Measurements from ENCODE around the gene MDM1. TPM values are rescaled to one million over a fixed set of nuclear protein-coding genes. Genes with fewer than 3 reads are reported as not detected.

Gene MDM1
- total RNA-seq, 4 donors from 2014 or later: 28.1 to 33.9 (median 29.6) TPM

- Histone ChIP-seq H3K4me1 (peaks cover 3 to 7% of the 10 kb centered on the region in 2 donors), H3K4me3 (replicated peaks in 1 of 3) (no peak overlapping the region), H3K36me3 (no peaks in the 10 kb centered on the region), H3K27ac (no peak overlapping the region), H3K27me3 (no peaks in the 10 kb centered on the region), H3K9me3 (no peaks in the 10 kb centered on the region)
- no peak for DNase-seq
- 92 to 96% methylated on average over 2 of the region's 2 CpGs for WGBS, 2 donors
- intact Hi-C loops (cut with DNase I): no loop called here
- TF ChIP-seq POLR2A (IDR thresholded peaks at IDR 0.05) (no peak), CTCF (IDR thresholded peaks at IDR 0.05) (no peak)
Observed at GRCh38 chr12:68280240-68280639, 51.9 kb downstream of the MDM1 start.

DNA sequence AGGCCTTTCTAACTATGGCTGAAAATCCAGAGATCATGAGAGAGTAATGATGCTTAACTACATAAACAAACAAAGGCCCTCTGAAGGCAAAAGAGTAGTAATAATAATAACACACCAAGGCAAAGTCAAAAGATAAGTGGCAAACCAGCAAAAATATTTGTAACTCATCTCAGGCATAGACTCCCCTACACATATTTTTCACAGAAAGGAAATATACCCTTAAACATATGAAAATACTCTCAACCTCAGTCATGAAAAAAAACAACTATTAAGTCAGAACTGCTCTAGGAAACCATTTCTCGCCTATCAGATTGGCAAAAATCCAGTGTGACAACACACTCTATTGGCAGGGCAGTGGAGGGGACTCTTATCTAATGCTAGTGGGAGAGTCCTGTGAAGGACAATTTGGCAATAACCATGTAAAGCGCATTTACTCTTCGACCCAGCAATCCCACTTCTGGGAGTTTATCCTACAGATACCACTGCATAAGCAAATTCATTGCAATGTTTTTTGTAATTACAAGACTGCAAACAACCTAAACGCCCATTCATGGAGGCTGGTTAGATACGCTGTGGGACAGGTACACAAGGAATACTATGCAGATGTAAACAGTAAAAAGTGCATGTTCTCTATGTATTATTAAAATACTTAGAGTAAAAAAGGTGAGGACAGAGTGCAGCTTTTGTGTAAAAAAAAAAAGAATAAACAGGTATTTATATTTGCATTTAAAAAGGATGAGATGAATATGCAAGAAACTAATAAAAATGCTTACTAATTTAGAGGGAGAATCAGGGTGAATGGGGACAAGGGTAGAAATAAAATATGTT is 52.7 kb downstream of the MDM1 start:
- H3K4me1 ChIP-seq: peaks cover 3 to 7% of the 10 kb centered on the region in 2 donors
- H3K36me3 ChIP-seq: no peaks in the 10 kb centered on the region
- H3K4me3 ChIP-seq (replicated peaks in 1 of 3): no peak overlapping the region
- intact Hi-C loops (cut with DNase I): no loop called here
- H3K27ac ChIP-seq: no peak overlapping the region
- TF ChIP-seq POLR2A (IDR thresholded peaks at IDR 0.05) (no peak), CTCF (IDR thresholded peaks at IDR 0.05) (no peak)
- 54 to 60% methylated on average over 5 of the region's 5 CpGs for WGBS, 2 donors
- no peaks in the 10 kb centered on the region for H3K9me3 ChIP-seq
- H3K27me3 ChIP-seq: no peaks in the 10 kb centered on the region
- no peak for DNase-seq

- intact Hi-C loops (cut with DNase I): no loop called here
- peaks cover under 1 to 7% of the 10 kb centered on the region in 2 donors for H3K4me1 ChIP-seq
- H3K36me3 ChIP-seq: no peaks in the 10 kb centered on the region
- TF ChIP-seq POLR2A (IDR thresholded peaks at IDR 0.05) (no peak), CTCF (IDR thresholded peaks at IDR 0.05) (no peak)
- H3K27me3 ChIP-seq: no peaks in the 10 kb centered on the region
- WGBS, 2 donors: 89 to 95% methylated on average over 6 of the region's 6 CpGs
- H3K9me3 ChIP-seq: no peaks in the 10 kb centered on the region
- H3K27ac ChIP-seq: no peak overlapping the region
- H3K4me3 ChIP-seq (replicated peaks in 1 of 3): no peak overlapping the region
- DNase-seq: no peak
Observed at GRCh38 chr12:68276402-68276930, 55.7 kb downstream of the MDM1 start.

- Histone ChIP-seq H3K4me1 (peaks cover 0 to 5% of the 10 kb centered on the region in 2 donors), H3K9me3 (no peaks in the 10 kb centered on the region), H3K4me3 (replicated peaks in 1 of 3) (no peak overlapping the region), H3K27ac (no peak overlapping the region), H3K36me3 (no peaks in the 10 kb centered on the region), H3K27me3 (no peaks in the 10 kb centered on the region)
- no peak for TF ChIP-seq POLR2A (IDR thresholded peaks at IDR 0.05)
- TF ChIP-seq CTCF (IDR thresholded peaks at IDR 0.05): no peak
- intact Hi-C loops (cut with DNase I): no loop called here
- no peak for DNase-seq
Observed at GRCh38 chr12:68272732-68273131, 59.4 kb downstream of the MDM1 start.

DNA sequence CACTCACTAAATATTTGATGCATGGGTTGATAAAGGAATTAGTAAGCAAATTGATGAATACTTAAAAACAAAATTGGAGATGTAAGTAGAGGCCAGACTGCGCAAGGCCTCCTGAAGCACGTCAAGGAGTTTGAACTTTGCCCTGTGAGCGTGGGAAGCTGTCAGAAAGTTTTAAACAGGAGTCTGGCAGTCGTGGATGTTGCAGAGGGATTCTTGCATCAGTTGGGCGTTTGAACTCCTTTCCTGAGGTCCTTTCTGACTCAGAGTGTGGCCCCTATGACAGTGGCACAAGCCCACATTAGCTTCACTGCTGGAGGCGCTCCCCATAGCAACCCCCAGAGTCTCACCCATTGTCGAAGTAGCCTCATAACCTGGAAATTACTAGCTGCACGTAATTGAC is 60.8 kb downstream of the MDM1 start:
- no peak for TF ChIP-seq POLR2A (IDR thresholded peaks at IDR 0.05)
- no peak for TF ChIP-seq CTCF (IDR thresholded peaks at IDR 0.05)
- intact Hi-C loops (cut with DNase I): no loop called here

More for the DNA sequence above, 60.8 kb downstream of the MDM1 start:
- H3K36me3 ChIP-seq: no peaks in the 10 kb centered on the region
- H3K27ac ChIP-seq: no peak overlapping the region
- DNase-seq: no peak
- H3K4me1 ChIP-seq: peaks cover 0 to 5% of the 10 kb centered on the region in 2 donors
- 77 to 79% methylated on average over 8 of the region's 8 CpGs for WGBS, 2 donors
- no peak overlapping the region for H3K4me3 ChIP-seq (replicated peaks in 1 of 3)
- H3K9me3 ChIP-seq: no peaks in the 10 kb centered on the region
- no peaks in the 10 kb centered on the region for H3K27me3 ChIP-seq

All from thyroid gland (tissue), 4 donors.